PFSK-1 (cell line): ENCODE results near the gene YWHAH.

ENCODE experiments used
- FOXP2 ChIP-seq: optimal IDR thresholded peaks from 2 replicates; pipeline ENCODE3; 2011; ENCODE audit warnings: borderline replicate concordance, control low read depth, inconsistent platforms; ENCODE audit not compliant: insufficient read depth; ENCODE audit errors: extremely low read length, extremely low read depth
- POLR2AphosphoS5 ChIP-seq: IDR thresholded peaks from 2 replicates; pipeline ENCODE4 v1.6.1; 2012; ENCODE audit warnings: low read depth, mild to moderate bottlenecking, control low read depth, low read length, moderate library complexity
- REST ChIP-seq, 2 experiments: IDR thresholded peaks; 2 replicates each; pipeline versions ENCODE4 v1.6.1 to v1.8.0; 2011 to 2012; ENCODE audit warnings: low read depth in 2 of 2, low read length in 2 of 2, control low read depth in 1 of 2, inconsistent platforms in 1 of 2, mild to moderate bottlenecking in 1 of 2, moderate library complexity in 1 of 2; ENCODE audit not compliant: insufficient read depth in 1 of 2
- SIN3A ChIP-seq: IDR thresholded peaks from 2 replicates; pipeline ENCODE4 v1.6.1; 2012; ENCODE audit warnings: mild to moderate bottlenecking, low read length, moderate library complexity, borderline replicate concordance; ENCODE audit not compliant: insufficient read depth
- TAF1 ChIP-seq: IDR thresholded peaks from 2 replicates; pipeline ENCODE4 v1.6.1; 2012; ENCODE audit warnings: low read length, control low read depth, borderline replicate concordance; ENCODE audit not compliant: insufficient read depth

YWHAH gene

GRCh38 chr22:31983911-31984656 is 39.7 kb downstream of the YWHAH start:
- TF ChIP-seq POLR2AphosphoS5 (no peak), TAF1 (no peak), FOXP2 (no peak), SIN3A (no peak), REST (IDR thresholded peaks at IDR 0.05; ENCODE audit: insufficient read depth in 1 of 2, low read depth in 2 of 2, low read length in 2 of 2) (no peak)

- no peak for TF ChIP-seq TAF1
- TF ChIP-seq POLR2AphosphoS5 = no peak
- TF ChIP-seq FOXP2 = no peak
- no peak for TF ChIP-seq REST (IDR thresholded peaks at IDR 0.05; ENCODE audit: insufficient read depth in 1 of 2, low read depth in 2 of 2, low read length in 2 of 2)
- no peak for TF ChIP-seq SIN3A
Observed at GRCh38 chr22:31987218-31987617, 42.9 kb downstream of the YWHAH start.

GRCh38 chr22:31991102-31991839 is 46.9 kb downstream of the YWHAH start:
- TF ChIP-seq FOXP2 = no peak
- TF ChIP-seq POLR2AphosphoS5 = no peak
- TF ChIP-seq REST (IDR thresholded peaks at IDR 0.05; ENCODE audit: insufficient read depth in 1 of 2, low read depth in 2 of 2, low read length in 2 of 2) = no peak
- no peak for TF ChIP-seq TAF1
- TF ChIP-seq SIN3A = no peak

GRCh38 chr22:31995046-31995445 is 50.7 kb downstream of the YWHAH start:
- TF ChIP-seq REST (IDR thresholded peaks at IDR 0.05; ENCODE audit: insufficient read depth in 1 of 2, low read depth in 2 of 2, low read length in 2 of 2) (no peak), TAF1 (no peak), POLR2AphosphoS5 (no peak), FOXP2 (no peak), SIN3A (no peak)
